Vagina (tissue), 2 donors: Measurements from ENCODE around the gene TMEM108.

Source experiments
- POLR2A ChIP-seq, 2 donors: fragments of 450-650 bp; IDR thresholded peaks; one replicate each; pipeline ENCODE4 v1.6.1; 2017; ENCODE audit warnings: antibody characterized with exemption in 2 of 2, mild to moderate bottlenecking in 2 of 2, moderate library complexity in 2 of 2
- POLR2AphosphoS5 ChIP-seq, 2 donors: sonication (generic); formaldehyde crosslinking; IDR thresholded peaks; one replicate each; pipeline ENCODE4 v1.9.0; 2017; ENCODE audit warnings: antibody characterized with exemption in 2 of 2, mild to moderate bottlenecking in 2 of 2, low read depth in 1 of 2; ENCODE audit not compliant: insufficient read depth in 1 of 2
- TF ChIP-seq, protein P1 (sequence below), 3 experiments: fragments of 450-650 bp in 2 of 3; fragments of 200-600 bp in 1 of 3; sonication (generic) in 1 of 3; IDR thresholded peaks; one replicate each; pipeline ENCODE4 v1.5.1; 2017 to 2019; ENCODE audit warnings: antibody characterized with exemption in 3 of 3, mild to moderate bottlenecking in 2 of 3, moderate library complexity in 2 of 3

DNA sequence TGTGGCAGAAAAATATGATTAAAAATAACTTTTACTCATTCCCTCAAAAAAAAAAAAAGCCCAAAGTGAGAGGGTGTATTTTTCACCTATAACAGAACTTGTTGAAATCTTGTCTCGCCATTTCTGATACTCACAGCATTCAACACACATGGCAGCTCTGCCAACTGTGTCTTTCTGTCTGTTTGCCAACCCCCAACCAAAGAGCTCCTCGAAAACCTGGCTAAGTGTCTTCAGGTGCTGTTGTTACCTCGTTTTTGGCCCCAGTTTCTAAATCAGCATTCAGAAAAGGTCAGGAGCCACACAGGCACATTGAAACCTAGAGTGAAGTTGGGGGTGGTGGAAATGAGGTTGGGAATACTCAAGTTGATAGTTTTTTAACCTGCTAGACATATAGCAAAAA is 123.5 kb downstream of the TMEM108 start:
- no peak for TF ChIP-seq POLR2A (IDR thresholded peaks at IDR 0.05)
- TF ChIP-seq, protein P1, sequence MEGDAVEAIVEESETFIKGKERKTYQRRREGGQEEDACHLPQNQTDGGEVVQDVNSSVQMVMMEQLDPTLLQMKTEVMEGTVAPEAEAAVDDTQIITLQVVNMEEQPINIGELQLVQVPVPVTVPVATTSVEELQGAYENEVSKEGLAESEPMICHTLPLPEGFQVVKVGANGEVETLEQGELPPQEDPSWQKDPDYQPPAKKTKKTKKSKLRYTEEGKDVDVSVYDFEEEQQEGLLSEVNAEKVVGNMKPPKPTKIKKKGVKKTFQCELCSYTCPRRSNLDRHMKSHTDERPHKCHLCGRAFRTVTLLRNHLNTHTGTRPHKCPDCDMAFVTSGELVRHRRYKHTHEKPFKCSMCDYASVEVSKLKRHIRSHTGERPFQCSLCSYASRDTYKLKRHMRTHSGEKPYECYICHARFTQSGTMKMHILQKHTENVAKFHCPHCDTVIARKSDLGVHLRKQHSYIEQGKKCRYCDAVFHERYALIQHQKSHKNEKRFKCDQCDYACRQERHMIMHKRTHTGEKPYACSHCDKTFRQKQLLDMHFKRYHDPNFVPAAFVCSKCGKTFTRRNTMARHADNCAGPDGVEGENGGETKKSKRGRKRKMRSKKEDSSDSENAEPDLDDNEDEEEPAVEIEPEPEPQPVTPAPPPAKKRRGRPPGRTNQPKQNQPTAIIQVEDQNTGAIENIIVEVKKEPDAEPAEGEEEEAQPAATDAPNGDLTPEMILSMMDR (IDR thresholded peaks at IDR 0.05): no peak
- TF ChIP-seq POLR2AphosphoS5 (IDR thresholded peaks at IDR 0.05; ENCODE audit: insufficient read depth in 1 of 2, low read depth in 1 of 2): no peak
